CD4-positive, CD25-positive, alpha-beta regulatory T cell (primary cell): Measurements from ENCODE around the gene FGF22. TPM values are rescaled to one million over a fixed set of nuclear protein-coding genes. Genes with fewer than 3 reads are reported as not detected.
"Not testable (repeated sequence)": the region's sequence is repeated elsewhere in the genome, so short reads cannot be mapped to it uniquely, and the experiment has no call there.

Source experiments
- ATAC-seq, 2 donors: fragments of 150-1000 bp; cut with Tn5 transposase; one replicate each; pipeline ENCODE4 v1.10.0; 2021; ENCODE audit warnings: low read depth in 2 of 2, moderate number of reproducible peaks in 2 of 2, moderate library complexity in 1 of 2
- DNase-seq, 3 donors: peaks; one replicate each; pipeline versions ENCODE4 v3.0.0 to v3.0.0-alpha.2; 2012 to 2022; ENCODE audit warnings: mixed read lengths in 1 of 3
- H3K27ac ChIP-seq: one replicate; pipeline ENCODE4 v1.7.0; 2013; ENCODE audit warnings: mild to moderate bottlenecking, low read length; ENCODE audit not compliant: insufficient read depth, poor library complexity, severe bottlenecking
- H3K27me3 ChIP-seq: one replicate; pipeline ENCODE4 v1.7.0; 2013; ENCODE audit warnings: low read length; ENCODE audit not compliant: control insufficient read depth, insufficient read depth
- H3K36me3 ChIP-seq: one replicate; pipeline ENCODE4 v1.7.0; 2013; ENCODE audit warnings: mild to moderate bottlenecking, low read length, moderate library complexity; ENCODE audit not compliant: control insufficient read depth, insufficient read depth
- H3K4me1 ChIP-seq: 2 replicates; pipeline ENCODE4 v1.7.0; 2013; ENCODE audit warnings: mild to moderate bottlenecking, low read length; ENCODE audit not compliant: insufficient read depth, control insufficient read depth, poor library complexity, severe bottlenecking
- H3K4me3 ChIP-seq: one replicate; pipeline ENCODE4 v1.7.0; 2013; ENCODE audit warnings: low read depth, mild to moderate bottlenecking, low read length, moderate library complexity
- H3K9me3 ChIP-seq, 2 experiments: 1 replicate in 1 of 2; 2 replicates in 1 of 2; pipeline ENCODE4 v1.7.0; 2013; ENCODE audit warnings: low read length in 2 of 2, mild to moderate bottlenecking in 1 of 2, moderate library complexity in 1 of 2; ENCODE audit not compliant: control insufficient read depth in 2 of 2
- H3K27ac Mint-ChIP-seq, 3 donors: one replicate each; pipeline ENCODE4 v1.8.0; 2020 to 2022; ENCODE audit warnings: mild to moderate bottlenecking in 3 of 3, mixed read lengths in 3 of 3, moderate library complexity in 2 of 3
- H3K27me3 Mint-ChIP-seq: one replicate; pipeline ENCODE4 v1.8.0; 2022; ENCODE audit warnings: mild to moderate bottlenecking, mixed read lengths
- H3K36me3 Mint-ChIP-seq: one replicate; pipeline ENCODE4 v1.8.0; 2020; ENCODE audit warnings: mixed read lengths
- H3K4me1 Mint-ChIP-seq, 4 donors: one replicate each; pipeline ENCODE4 v1.8.0; 2020 to 2022; ENCODE audit warnings: mixed read lengths in 4 of 4, mild to moderate bottlenecking in 1 of 4
- H3K4me3 Mint-ChIP-seq, 4 donors: one replicate each; pipeline ENCODE4 v1.8.0; 2020 to 2022; ENCODE audit warnings: mild to moderate bottlenecking in 4 of 4, mixed read lengths in 4 of 4, moderate library complexity in 3 of 4
- H3K9me3 Mint-ChIP-seq, 7 donors: one replicate each; pipeline ENCODE4 v1.8.0; 2020 to 2022; ENCODE audit warnings: mixed read lengths in 7 of 7, mild to moderate bottlenecking in 3 of 7, moderate library complexity in 2 of 7
- polyA plus RNA-seq, 4 donors: library from polyadenylated mRNA; unstranded; fragments of 300-500 nt; fragmentation: Illumina TruSeq; gene quantifications; one replicate each; pipeline ENCODE4 v1.2.3, GENCODE V29; 2021
- total RNA-seq: library from RNA; stranded (reverse); gene quantifications from one replicate; pipeline ENCODE4 v1.2.3, GENCODE V29; 2022

FGF22 gene
- total and polyA plus RNA-seq, 5 donors from 2014 or later = 0.17 to 0.81 TPM; not detected in 3

GRCh38 chr19:621819-622218 lies 17.9 kb upstream of the FGF22 start:
- ATAC-seq = no peak
- H3K36me3 Mint-ChIP-seq = peaks cover 9% of the 10 kb centered on the region
- no peak overlapping the region for H3K27ac Mint-ChIP-seq
- Histone ChIP-seq H3K4me1 (no peaks in the 10 kb centered on the region), H3K4me3 (no peak overlapping the region), H3K27me3 (no peaks in the 10 kb centered on the region), H3K27ac (no peak overlapping the region), H3K9me3 (no peaks in the 10 kb centered on the region), H3K36me3 (peaks cover 19% of the 10 kb centered on the region)
- peaks cover 0 to 3% (median under 1%) of the 10 kb centered on the region in 4 donors for H3K4me1 Mint-ChIP-seq
- no peak overlapping the region for H3K4me3 Mint-ChIP-seq
- no peaks in the 10 kb centered on the region for H3K27me3 Mint-ChIP-seq
- H3K9me3 Mint-ChIP-seq = no peaks in the 10 kb centered on the region
- no peak for DNase-seq

GRCh38 chr19:622666-623065 lies 17.0 kb upstream of the FGF22 start:
- H3K4me3 Mint-ChIP-seq = no peak overlapping the region
- DNase-seq = no peak
- no peaks in the 10 kb centered on the region for H3K9me3 ChIP-seq
- H3K36me3 Mint-ChIP-seq = peaks cover 9% of the 10 kb centered on the region
- peaks cover 0 to 3% (median under 1%) of the 10 kb centered on the region in 4 donors for H3K4me1 Mint-ChIP-seq
- no peaks in the 10 kb centered on the region for H3K4me1 ChIP-seq
- no peaks in the 10 kb centered on the region for H3K27me3 Mint-ChIP-seq
- no peaks in the 10 kb centered on the region for H3K9me3 Mint-ChIP-seq
- no peaks in the 10 kb centered on the region for H3K27me3 ChIP-seq
- H3K36me3 ChIP-seq = peaks cover 22% of the 10 kb centered on the region
- no peak overlapping the region for H3K27ac Mint-ChIP-seq
- ATAC-seq = no peak
- no peak overlapping the region for H3K27ac ChIP-seq
- H3K4me3 ChIP-seq = no peak overlapping the region

GRCh38 chr19:623175-623916 lies 16.3 kb upstream of the FGF22 start:
- Histone ChIP-seq H3K36me3 (peaks cover 25% of the 10 kb centered on the region), H3K4me3 (no peak overlapping the region), H3K27me3 (no peaks in the 10 kb centered on the region), H3K9me3 (no peaks in the 10 kb centered on the region), H3K27ac (no peak overlapping the region), H3K4me1 (no peaks in the 10 kb centered on the region)
- Mint-ChIP-seq H3K4me1 (peaks cover 0 to 3% (median under 1%) of the 10 kb centered on the region in 4 donors), H3K4me3 (no peak overlapping the region), H3K9me3 (no peaks in the 10 kb centered on the region), H3K36me3 (peaks cover 11% of the 10 kb centered on the region), H3K27ac (no peak overlapping the region), H3K27me3 (no peaks in the 10 kb centered on the region)
- no peak for DNase-seq
- no peak for ATAC-seq

GRCh38 chr19:623974-624373 lies 15.7 kb upstream of the FGF22 start:
- H3K27ac Mint-ChIP-seq = peak overlapping the region in 1 of 3 donors; percentile 69
- H3K4me1 Mint-ChIP-seq = peaks cover 0 to 5% (median 1%) of the 10 kb centered on the region in 4 donors
- H3K36me3 Mint-ChIP-seq = peaks cover 12% of the 10 kb centered on the region
- H3K4me3 ChIP-seq = no peak overlapping the region
- no peak overlapping the region for H3K27ac ChIP-seq
- peaks cover 31% of the 10 kb centered on the region for H3K36me3 ChIP-seq
- H3K9me3 Mint-ChIP-seq = no peaks in the 10 kb centered on the region
- no peak for DNase-seq
- H3K9me3 ChIP-seq = no peaks in the 10 kb centered on the region
- H3K27me3 Mint-ChIP-seq = no peaks in the 10 kb centered on the region
- ATAC-seq = no peak
- H3K4me1 ChIP-seq = no peaks in the 10 kb centered on the region
- no peaks in the 10 kb centered on the region for H3K27me3 ChIP-seq
- H3K4me3 Mint-ChIP-seq = no peak overlapping the region

- H3K27ac Mint-ChIP-seq = no peak overlapping the region
- Histone ChIP-seq H3K4me3 (no peak overlapping the region), H3K4me1 (no peaks in the 10 kb centered on the region), H3K27me3 (no peaks in the 10 kb centered on the region), H3K27ac (no peak overlapping the region), H3K36me3 (peaks cover 30% of the 10 kb centered on the region), H3K9me3 (no peaks in the 10 kb centered on the region)
- DNase-seq (no peak), ATAC-seq (no peak)
- peaks cover 14% of the 10 kb centered on the region for H3K36me3 Mint-ChIP-seq
- no peak overlapping the region for H3K4me3 Mint-ChIP-seq
- no peaks in the 10 kb centered on the region for H3K27me3 Mint-ChIP-seq
- H3K9me3 Mint-ChIP-seq = no peaks in the 10 kb centered on the region
- peaks cover 0 to 6% (median 3%) of the 10 kb centered on the region in 4 donors for H3K4me1 Mint-ChIP-seq
Observed at GRCh38 chr19:624433-625109, 15.1 kb upstream of the FGF22 start.

GRCh38 chr19:625257-625656 lies 14.4 kb upstream of the FGF22 start:
- ATAC-seq (no peak), DNase-seq (no peak)
- H3K27me3 ChIP-seq = no peaks in the 10 kb centered on the region
- H3K27ac ChIP-seq = no peak overlapping the region
- H3K36me3 ChIP-seq = peaks cover 30% of the 10 kb centered on the region
- no peak overlapping the region for H3K4me3 ChIP-seq
- H3K9me3 Mint-ChIP-seq = no peaks in the 10 kb centered on the region
- H3K36me3 Mint-ChIP-seq = peaks cover 14% of the 10 kb centered on the region
- peaks cover 0 to 10% (median 3%) of the 10 kb centered on the region in 4 donors for H3K4me1 Mint-ChIP-seq
- no peaks in the 10 kb centered on the region for H3K27me3 Mint-ChIP-seq
- H3K9me3 ChIP-seq = no peaks in the 10 kb centered on the region
- peak overlapping the region in 1 of 3 donors; percentile 11 for H3K27ac Mint-ChIP-seq
- no peaks in the 10 kb centered on the region for H3K4me1 ChIP-seq
- H3K4me3 Mint-ChIP-seq = no peak overlapping the region

- H3K4me1 Mint-ChIP-seq = peaks cover 0 to 20% (median 6%) of the 10 kb centered on the region in 4 donors
- H3K27ac ChIP-seq, DNase-seq, H3K9me3 ChIP-seq, H3K4me1 ChIP-seq, H3K27ac Mint-ChIP-seq, H3K27me3 ChIP-seq, H3K4me3 ChIP-seq, H3K9me3 Mint-ChIP-seq, H3K27me3 Mint-ChIP-seq, ATAC-seq: not testable (repeated sequence)
- H3K36me3 ChIP-seq = peaks cover 30% of the 10 kb centered on the region
- peak overlapping the region in 1 of 4 donors; percentile 56 for H3K4me3 Mint-ChIP-seq
- H3K36me3 Mint-ChIP-seq = peaks cover 14% of the 10 kb centered on the region
Observed at GRCh38 chr19:626566-626965, 13.1 kb upstream of the FGF22 start.
